GM12891 (cell line): ENCODE measurements around the gene RBM28.

ENCODE experiments used
- POLR2A ChIP-seq: IDR thresholded peaks from 2 replicates; pipeline ENCODE4 v1.6.1; 2011; ENCODE audit warnings: low read depth, low read length, control low read depth
- TAF1 ChIP-seq: IDR thresholded peaks from 2 replicates; pipeline ENCODE4 v1.6.1; 2011; ENCODE audit warnings: low read depth, low read length, control low read depth

DNA sequence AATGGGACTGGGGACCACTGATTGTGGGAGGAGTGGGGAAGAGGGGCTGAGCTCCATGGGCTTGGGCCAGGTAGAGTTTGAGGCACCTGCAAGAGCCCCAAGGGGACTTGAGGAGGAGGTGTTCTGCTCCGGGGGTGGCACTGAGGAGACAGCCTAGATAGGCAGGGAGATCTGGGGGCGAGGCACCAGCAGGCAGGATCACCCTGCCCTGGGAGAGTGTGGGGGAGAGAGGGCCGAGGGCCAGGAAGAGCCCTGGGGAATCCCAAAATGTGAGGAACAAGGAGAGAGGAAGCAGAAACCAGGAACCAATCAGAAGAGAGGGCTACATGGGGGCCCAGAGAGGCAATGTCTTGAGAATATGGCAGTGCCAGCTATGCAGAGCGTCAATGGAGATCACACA, 68.0 kb downstream of the RBM28 start:
- TF ChIP-seq TAF1 (no peak), POLR2A (no peak)
